COLO829 (cell line): ENCODE measurements around the gene NR1I3.
A peak's percentile ranks its signal among the peaks of the same experiment; 100 is the strongest.
"Not testable (repeated sequence)": the region's sequence is repeated elsewhere in the genome, so short reads cannot be mapped to it uniquely, and the experiment has no call there.

Experiments used
- DNase-seq: peaks from one replicate; pipeline ENCODE4 v3.0.0; 2012; ENCODE audit warnings: low spot score

Gene NR1I3

GRCh38 chr1:161238039-161238473 lies at the start of gene NR1I3:
TSS of gene NR1I3 (minus strand) at chr1:161238203. CDS start at chr1:161236565, 1,638 bp downstream.
- no peak for DNase-seq

- DNase-seq: no peak
Measured at GRCh38 chr1:161287482-161288054, 49.6 kb upstream of the NR1I3 start.

- no peak for DNase-seq
Measured at GRCh38 chr1:161285521-161285920, 47.5 kb upstream of the NR1I3 start.

- DNase-seq: no peak
Measured at GRCh38 chr1:161285113-161285512, 47.1 kb upstream of the NR1I3 start.

- DNase-seq: no peak
Measured at GRCh38 chr1:161282991-161283390, 45.0 kb upstream of the NR1I3 start.

GRCh38 chr1:161274874-161275273 lies 36.9 kb upstream of the NR1I3 start:
- no peak for DNase-seq

GRCh38 chr1:161273402-161273801 lies 35.4 kb upstream of the NR1I3 start:
- no peak for DNase-seq

GRCh38 chr1:161267321-161267720 lies 29.3 kb upstream of the NR1I3 start:
- DNase-seq: no peak

GRCh38 chr1:161266836-161267235 lies 28.8 kb upstream of the NR1I3 start:
- DNase-seq: no peak

GRCh38 chr1:161266202-161266601 lies 28.2 kb upstream of the NR1I3 start:
- DNase-seq: no peak

- DNase-seq: no peak
Measured at GRCh38 chr1:161265305-161265704, 27.3 kb upstream of the NR1I3 start.

GRCh38 chr1:161261261-161262235 lies 23.5 kb upstream of the NR1I3 start:
- no peak for DNase-seq

- peak; percentile 33 for DNase-seq
Measured at GRCh38 chr1:161260376-161261260, 22.6 kb upstream of the NR1I3 start.

GRCh38 chr1:161259765-161260164 lies 21.8 kb upstream of the NR1I3 start:
- DNase-seq: no peak

GRCh38 chr1:161259345-161259702 lies 21.3 kb upstream of the NR1I3 start:
- DNase-seq: no peak

- no peak for DNase-seq
Measured at GRCh38 chr1:161258439-161259344, 20.7 kb upstream of the NR1I3 start, which contains the start of gene PCP4L1. TSS of gene PCP4L1 (plus strand) at chr1:161258745. CDS start at chr1:161258975, 230 bp downstream.

- DNase-seq: not testable (repeated sequence)
Measured at GRCh38 chr1:161257109-161257508, 19.1 kb upstream of the NR1I3 start.

GRCh38 chr1:161255955-161256520 lies 18.0 kb upstream of the NR1I3 start:
- not testable (repeated sequence) for DNase-seq

- DNase-seq: not testable (repeated sequence)
Measured at GRCh38 chr1:161255302-161255701, 17.3 kb upstream of the NR1I3 start.

- no peak for DNase-seq
Measured at GRCh38 chr1:161251579-161251978, 13.6 kb upstream of the NR1I3 start.

GRCh38 chr1:161250829-161251228 lies 12.8 kb upstream of the NR1I3 start:
- DNase-seq: no peak
